T-helper 2 cell treated with Interferon-gamma antibody and Interleukin-4, amounts not matched to agents 100 ng/mL and 5 ng/mL, for 36 hours (primary cell): ENCODE data around the gene TMEM114. TPM values are rescaled to one million over a fixed set of nuclear protein-coding genes. Genes with fewer than 3 reads are reported as not detected.

ENCODE experiments used
- intact Hi-C: fragments of 100-400 bp; cut with micrococcal nuclease; formaldehyde crosslinking; loops from one replicate; pipeline ENCODE4 v1.15.1; 2023
- total RNA-seq: library from RNA; stranded (reverse); gene quantifications from 2 replicates; pipeline ENCODE4 v1.2.3, GENCODE V29; 2022

Gene TMEM114
- total RNA-seq, 1 donor from 2014 or later, result not detected

GRCh38 chr16:8551388-8552332 lies 38.7 kb downstream of the TMEM114 start:
- intact Hi-C loops, result no loop called here

DNA sequence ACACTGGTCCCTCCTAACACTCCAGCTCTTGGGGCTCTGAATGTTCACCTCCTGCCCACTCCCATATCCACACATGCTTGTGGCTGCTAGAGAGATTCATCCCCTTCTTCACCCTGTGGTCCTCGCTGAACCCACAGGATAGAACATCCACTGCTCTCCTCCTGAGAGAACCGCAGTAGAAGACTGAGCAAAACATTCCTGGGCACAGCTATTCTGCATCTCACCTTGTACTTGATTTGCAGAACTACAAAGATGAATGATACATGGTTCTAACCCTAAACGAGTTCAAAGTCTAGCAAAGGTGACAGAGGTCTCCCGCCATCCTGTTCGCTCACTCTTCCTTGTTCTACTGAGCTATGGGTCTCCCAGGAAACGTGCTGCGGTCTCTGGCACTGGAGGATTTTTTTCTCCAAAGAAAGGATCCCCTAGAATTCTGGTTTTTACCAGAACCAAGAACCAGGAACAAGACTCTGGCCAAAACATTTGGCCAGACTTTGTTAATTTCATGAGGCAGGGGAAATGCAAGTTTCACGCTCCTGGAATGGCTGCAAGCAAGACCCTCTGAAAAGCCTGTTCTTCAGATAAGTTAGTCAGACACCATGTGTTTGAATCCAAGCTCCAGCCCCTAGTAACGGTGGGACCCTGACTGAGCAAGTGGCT lies 39.5 kb downstream of the TMEM114 start:
- intact Hi-C loops, result no loop called here

DNA sequence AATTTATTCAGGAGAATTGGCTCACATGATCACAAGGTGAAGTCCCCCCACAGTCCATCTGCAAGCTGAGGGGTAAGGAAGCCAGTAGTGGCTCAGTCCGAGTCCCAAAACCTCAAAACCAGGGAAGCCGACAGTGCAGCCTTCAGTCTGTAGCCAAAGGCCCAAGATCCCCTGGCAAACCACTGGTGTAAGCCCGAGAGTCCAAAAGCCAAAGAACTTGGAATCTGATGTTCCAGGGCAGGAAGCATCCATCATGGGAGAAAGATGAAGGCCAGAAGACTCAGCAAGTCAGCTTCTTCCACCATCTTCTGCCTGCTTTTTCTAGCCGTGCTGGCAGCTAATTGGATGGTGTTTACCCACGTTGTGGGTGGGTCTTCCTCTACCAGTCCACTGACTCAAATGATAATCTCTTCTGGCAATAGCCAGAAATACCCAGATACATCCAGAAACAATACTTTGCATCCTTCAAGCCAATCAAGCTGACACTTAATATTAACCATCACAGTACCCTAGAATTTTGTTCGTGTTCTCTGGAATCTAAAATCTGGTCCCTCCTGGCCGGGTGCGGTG lies 40.4 kb downstream of the TMEM114 start:
- intact Hi-C loops, result no loop called here

GRCh38 chr16:8548166-8548565 lies 42.1 kb downstream of the TMEM114 start:
- intact Hi-C loops, result no loop called here

- intact Hi-C loops, result no loop called here
Observed at GRCh38 chr16:8547762-8548161, 42.5 kb downstream of the TMEM114 start.

GRCh38 chr16:8544406-8544805 lies 45.9 kb downstream of the TMEM114 start:
- intact Hi-C loops, result no loop called here

DNA sequence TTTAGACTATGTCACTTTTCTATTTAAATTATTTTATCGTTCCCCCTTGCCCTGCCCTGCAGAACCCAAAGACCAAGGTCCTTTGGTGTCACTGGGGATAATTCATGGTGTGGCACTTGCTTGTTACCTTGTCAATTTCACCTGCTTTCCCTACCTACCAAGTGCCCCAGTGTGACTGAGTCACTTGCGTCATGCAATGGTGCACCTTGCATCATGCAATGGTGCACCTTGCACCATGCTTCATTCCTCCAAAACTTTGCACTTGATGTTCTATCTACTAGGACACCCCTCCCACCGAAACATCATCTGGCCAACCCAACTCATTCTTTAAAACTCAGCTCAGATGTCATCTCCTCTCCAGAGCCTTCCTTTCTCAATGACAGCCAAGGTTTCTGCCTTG lies 47.1 kb downstream of the TMEM114 start:
- intact Hi-C loops, result no loop called here

DNA sequence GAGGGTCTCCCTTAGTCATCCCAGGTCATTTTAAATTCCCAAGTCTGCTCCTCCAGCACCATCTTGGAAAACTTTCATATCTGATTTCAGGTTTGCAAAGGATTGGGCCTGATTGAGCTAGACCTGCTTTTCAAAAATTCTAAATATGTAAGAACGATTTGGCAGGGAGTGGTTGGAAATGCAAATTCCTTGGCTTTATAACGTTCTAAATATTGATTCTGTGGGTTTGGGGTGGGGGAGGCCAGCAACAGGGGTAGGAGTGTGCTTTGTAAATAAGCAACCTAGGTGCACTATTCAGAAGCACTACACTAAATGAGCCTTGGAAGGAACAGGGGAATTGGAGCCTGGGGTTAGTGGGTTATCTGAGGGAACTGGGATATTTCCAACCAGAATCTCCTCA lies 47.9 kb downstream of the TMEM114 start:
- intact Hi-C loops, result no loop called here

DNA sequence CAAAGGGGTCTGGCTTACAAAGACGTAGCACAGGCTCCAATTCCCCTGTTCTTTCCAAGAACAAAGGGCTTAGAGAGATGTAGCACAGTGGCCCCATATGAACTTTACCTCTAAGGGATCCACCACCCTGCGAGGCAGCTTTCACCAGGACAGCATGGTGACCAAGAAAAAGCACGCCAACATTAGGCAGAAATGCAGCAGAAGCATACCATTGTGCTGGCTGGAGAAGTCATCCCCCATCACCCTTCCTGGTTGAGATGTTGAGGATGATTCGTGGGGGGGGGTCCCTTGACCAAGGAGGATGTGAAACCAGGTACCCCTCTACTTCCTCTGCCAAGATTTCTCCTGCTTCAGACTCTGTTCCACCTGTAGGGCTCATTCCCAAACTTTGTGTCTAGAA lies 48.4 kb downstream of the TMEM114 start:
- intact Hi-C loops, result no loop called here

- intact Hi-C loops, result no loop called here
Observed at GRCh38 chr16:8537691-8538342, 52.5 kb downstream of the TMEM114 start.

DNA sequence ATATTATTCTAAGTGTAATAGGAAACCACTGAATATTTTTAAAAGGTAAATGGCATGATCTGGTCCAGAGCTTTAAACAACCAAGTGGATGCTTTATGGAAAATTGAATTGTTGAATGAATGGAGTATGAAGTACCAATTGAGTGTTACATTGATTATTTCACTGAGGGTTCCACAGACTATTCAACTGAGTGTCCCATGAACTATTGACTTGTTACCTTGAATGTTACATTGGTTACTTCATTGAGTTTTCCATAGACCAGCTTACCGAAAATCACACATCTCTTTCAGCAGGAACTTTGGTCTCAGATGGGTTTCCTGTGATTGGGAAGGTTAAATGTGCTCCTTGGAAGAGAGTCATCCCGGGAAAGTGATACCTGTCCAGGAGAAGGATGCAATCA lies 56.8 kb downstream of the TMEM114 start:
- intact Hi-C loops, result no loop called here

DNA sequence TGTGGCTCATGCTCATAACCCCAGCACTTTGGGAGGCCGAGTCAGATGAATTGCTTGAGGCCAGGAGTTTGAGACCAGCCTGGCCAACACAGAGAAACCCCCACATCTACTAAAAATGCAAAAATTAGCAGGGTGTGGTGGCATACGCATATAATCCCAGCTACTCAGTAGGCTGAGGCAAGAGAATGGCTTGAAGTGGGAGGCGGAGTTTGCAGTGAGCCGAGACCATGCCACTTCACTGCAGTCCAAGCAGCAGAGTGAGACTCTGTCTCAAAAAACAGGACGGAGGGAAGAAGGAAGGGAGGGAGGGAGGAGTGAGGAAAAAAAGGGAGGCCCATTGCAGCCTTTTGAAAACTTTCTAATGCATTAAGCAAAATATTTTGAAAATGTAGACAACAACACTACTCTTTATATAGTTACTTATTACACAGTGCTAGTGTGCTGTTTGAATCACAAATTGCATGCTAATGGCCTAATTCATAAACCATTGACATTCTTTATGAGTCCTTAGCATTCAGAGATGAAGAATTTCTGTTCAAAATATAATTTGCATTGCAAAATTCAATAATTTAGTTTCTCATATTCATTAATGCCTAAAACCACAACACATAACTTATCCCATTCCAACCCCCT lies 59.4 kb downstream of the TMEM114 start:
- intact Hi-C loops, result no loop called here

DNA sequence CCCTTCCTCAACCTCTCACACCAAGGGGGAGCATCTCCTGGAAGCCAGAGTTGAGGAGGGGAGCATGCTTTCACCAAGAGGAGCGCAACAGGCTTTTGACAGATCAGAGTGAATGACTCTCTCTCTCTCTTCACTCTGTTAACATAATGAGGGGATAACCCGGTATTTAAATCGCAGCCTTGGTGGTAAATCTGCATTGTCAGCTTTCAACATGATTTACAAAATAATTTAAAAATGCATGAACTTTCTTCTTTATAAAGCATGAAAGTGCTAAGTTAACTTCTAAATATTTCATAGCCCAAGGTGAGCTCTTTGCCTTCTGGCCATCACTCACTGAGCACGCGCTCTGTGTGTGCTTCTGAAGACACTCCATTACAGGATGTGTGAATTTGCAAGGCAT lies 61.8 kb downstream of the TMEM114 start:
- intact Hi-C loops, result no loop called here

- intact Hi-C loops, result no loop called here
Observed at GRCh38 chr16:8523932-8524331, 66.4 kb downstream of the TMEM114 start.

DNA sequence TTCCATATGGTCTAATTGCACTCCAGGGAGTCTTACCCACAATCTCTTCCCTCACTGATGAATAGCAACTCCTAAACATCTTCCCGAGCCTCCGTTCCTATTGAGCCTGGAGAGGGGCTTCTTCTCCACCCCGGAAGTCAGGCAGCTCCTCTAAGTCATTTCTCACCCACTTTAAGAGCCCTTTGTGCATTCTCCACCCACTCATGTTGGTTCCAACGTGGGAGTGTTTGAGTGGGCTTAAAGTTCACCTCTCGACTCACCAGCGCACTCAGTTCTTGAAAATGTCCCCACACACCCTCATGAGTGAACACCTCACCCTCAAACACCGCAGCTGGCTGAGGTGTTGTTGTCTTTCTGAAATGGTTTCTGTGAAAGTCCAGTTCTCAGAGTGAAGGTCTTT lies 67.6 kb downstream of the TMEM114 start:
- intact Hi-C loops, result no loop called here

DNA sequence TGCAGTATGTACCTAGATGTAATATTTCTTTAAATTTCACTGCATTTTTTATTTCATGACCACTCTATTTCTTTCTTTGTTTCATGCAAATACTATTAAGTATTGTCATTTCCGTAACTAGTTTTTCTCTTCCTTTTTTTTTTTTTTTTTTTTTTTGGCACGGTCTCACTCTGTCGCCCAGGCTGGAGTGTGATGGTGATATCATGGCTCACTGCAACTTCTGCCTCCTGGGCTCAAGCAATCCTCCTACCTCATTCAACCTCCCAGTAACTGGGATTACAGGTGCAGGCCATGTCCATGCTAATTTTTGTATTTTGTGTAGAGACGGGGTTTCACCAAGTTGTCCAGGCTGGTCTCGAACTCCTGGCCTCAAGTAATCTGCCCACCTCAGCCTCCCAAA lies 70.7 kb downstream of the TMEM114 start:
- intact Hi-C loops, result no loop called here

Other genes with a start within 250 kb of the TMEM114 start
- 26.9 and 36.1 TPM in 2 replicates for gene METTL22, start 31.2 kb upstream of the TMEM114 start, total RNA-seq
- gene ABAT, start 84.1 kb upstream of the TMEM114 start, total RNA-seq, result 8.5 and 9.4 TPM in 2 replicates
- gene TMEM186, start 207.1 kb upstream of the TMEM114 start, total RNA-seq, result 10.0 and 11.8 TPM in 2 replicates
- 49.3 and 56.3 TPM in 2 replicates for gene PMM2, start 207.3 kb upstream of the TMEM114 start, total RNA-seq